Astrocyte (in vitro differentiated cells and primary cell): ENCODE measurements around the gene TANK. TPM values are rescaled to one million over a fixed set of nuclear protein-coding genes. Genes with fewer than 3 reads are reported as not detected.

Source experiments
- DNase-seq: peaks from one replicate; pipeline ENCODE4 v3.0.0-alpha.2; 2010; ENCODE audit warnings: low read depth
- FAIRE-seq: peaks from 2 replicates; lab custom pipeline; 2011; peaks lifted over from hg19 to GRCh38; lab: Jason Lieb, UNC
- H2AFZ ChIP-seq: 2 replicates; pipeline ENCODE4 v1.6.0; 2012; ENCODE audit warnings: low read depth, low read length, inconsistent platforms
- H3K27ac ChIP-seq: 2 replicates; pipeline ENCODE4 v1.5.1; 2011; ENCODE audit warnings: low read depth, low read length, inconsistent platforms
- H3K27me3 ChIP-seq: 2 replicates; pipeline ENCODE4 v1.6.0; 2011; ENCODE audit warnings: low read length, inconsistent platforms; ENCODE audit not compliant: insufficient read depth
- H3K36me3 ChIP-seq: 2 replicates; pipeline ENCODE4 v1.5.1; 2011; ENCODE audit warnings: low read length, inconsistent platforms; ENCODE audit not compliant: insufficient read depth
- H3K4me1 ChIP-seq: 2 replicates; pipeline ENCODE4 v1.5.1; 2011; ENCODE audit warnings: low read length, inconsistent platforms; ENCODE audit not compliant: insufficient read depth
- H3K4me2 ChIP-seq: 2 replicates; pipeline ENCODE4 v1.6.0; 2012; ENCODE audit warnings: low read length, inconsistent platforms
- H3K4me3 ChIP-seq: 2 replicates; pipeline ENCODE4 v1.5.1; 2011; ENCODE audit warnings: low read depth, mild to moderate bottlenecking, low read length, inconsistent platforms; ENCODE audit not compliant: insufficient read depth
- H3K79me2 ChIP-seq: 2 replicates; pipeline ENCODE4 v1.6.0; 2012; ENCODE audit warnings: mild to moderate bottlenecking, low read length, inconsistent platforms; ENCODE audit not compliant: insufficient read depth
- H3K9ac ChIP-seq: 2 replicates; pipeline ENCODE4 v1.6.0; 2012; ENCODE audit warnings: mild to moderate bottlenecking, low read length, inconsistent platforms
- H3K9me3 ChIP-seq: 2 replicates; pipeline ENCODE4 v1.5.1; 2012; ENCODE audit warnings: low read depth, mild to moderate bottlenecking, low read length, inconsistent platforms; ENCODE audit not compliant: insufficient read depth
- H4K20me1 ChIP-seq: 2 replicates; pipeline ENCODE4 v1.6.0; 2012; ENCODE audit warnings: low read length, inconsistent platforms; ENCODE audit not compliant: insufficient read depth
- H3K27ac Mint-ChIP-seq: one replicate; pipeline ENCODE4 v1.8.0; 2021; ENCODE audit warnings: mild to moderate bottlenecking, mixed read lengths; ENCODE audit not compliant: unreplicated experiment
- H3K27me3 Mint-ChIP-seq: one replicate; pipeline ENCODE4 v1.8.0; 2021; ENCODE audit warnings: low read depth, mixed read lengths; ENCODE audit not compliant: unreplicated experiment
- H3K36me3 Mint-ChIP-seq: one replicate; pipeline ENCODE4 v1.8.0; 2021; ENCODE audit warnings: low read depth, mixed read lengths; ENCODE audit not compliant: unreplicated experiment
- H3K4me1 Mint-ChIP-seq: one replicate; pipeline ENCODE4 v1.8.0; 2021; ENCODE audit warnings: low read depth, mixed read lengths; ENCODE audit not compliant: unreplicated experiment
- H3K4me3 Mint-ChIP-seq: one replicate; pipeline ENCODE4 v1.8.0; 2021; ENCODE audit warnings: mild to moderate bottlenecking, moderate library complexity, mixed read lengths; ENCODE audit not compliant: unreplicated experiment
- H3K9me3 Mint-ChIP-seq: one replicate; pipeline ENCODE4 v1.8.0; 2021; ENCODE audit warnings: mild to moderate bottlenecking, mixed read lengths; ENCODE audit not compliant: unreplicated experiment
- CTCF ChIP-seq: IDR thresholded peaks from 2 replicates; pipeline ENCODE4 v1.5.1; 2011; ENCODE audit warnings: low read depth, mild to moderate bottlenecking, inconsistent platforms, low read length, moderate library complexity; ENCODE audit not compliant: insufficient read depth
- EZH2 ChIP-seq: IDR thresholded peaks from 2 replicates; pipeline ENCODE4 v1.6.1; 2012; ENCODE audit warnings: mild to moderate bottlenecking, low read length, inconsistent platforms; ENCODE audit not compliant: insufficient read depth
- total RNA-seq: library from RNA; stranded (reverse); gene quantifications from 2 replicates; pipeline ENCODE4 v1.2.1, GENCODE V29; 2021

TANK gene
- total RNA-seq, 1 donor from 2014 or later: 55.7 TPM

GRCh38 chr2:161146209-161146775 is 13.9 kb upstream of the TANK start:
- no peaks in the 10 kb centered on the region for H3K27me3 ChIP-seq
- no peaks in the 10 kb centered on the region for H3K36me3 ChIP-seq
- H3K4me1 ChIP-seq: no peaks in the 10 kb centered on the region
- no peak overlapping the region for H3K4me3 ChIP-seq
- no peak overlapping the region for H3K27ac ChIP-seq
- Mint-ChIP-seq H3K4me3 (no peak overlapping the region), H3K36me3 (peaks cover 18% of the 10 kb centered on the region), H3K9me3 (peaks cover 29% of the 10 kb centered on the region), H3K27ac (no peak overlapping the region), H3K27me3 (no peaks in the 10 kb centered on the region), H3K4me1 (peaks cover 3% of the 10 kb centered on the region)
- no peak for DNase-seq
- no peaks in the 10 kb centered on the region for H4K20me1 ChIP-seq
- TF ChIP-seq CTCF: no peak
- TF ChIP-seq EZH2: no peak
- H3K9ac ChIP-seq: no peak overlapping the region
- no peak for FAIRE-seq
- H3K79me2 ChIP-seq: no peaks in the 10 kb centered on the region
- no peak overlapping the region for H3K4me2 ChIP-seq
- no peak overlapping the region for H2AFZ ChIP-seq
- peaks cover 4% of the 10 kb centered on the region for H3K9me3 ChIP-seq

- H3K36me3 Mint-ChIP-seq: peaks cover 23% of the 10 kb centered on the region
- no peak overlapping the region for H3K4me3 Mint-ChIP-seq
- Histone ChIP-seq H3K27me3 (no peaks in the 10 kb centered on the region), H3K4me1 (no peaks in the 10 kb centered on the region), H3K79me2 (no peaks in the 10 kb centered on the region), H3K9ac (no peak overlapping the region), H4K20me1 (no peaks in the 10 kb centered on the region), H3K27ac (no peak overlapping the region), H3K9me3 (peaks cover 4% of the 10 kb centered on the region), H2AFZ (no peak overlapping the region), H3K4me2 (no peak overlapping the region), H3K36me3 (no peaks in the 10 kb centered on the region), H3K4me3 (no peak overlapping the region)
- no peak for TF ChIP-seq CTCF
- no peak for TF ChIP-seq EZH2
- FAIRE-seq (no peak), DNase-seq (no peak)
- no peaks in the 10 kb centered on the region for H3K27me3 Mint-ChIP-seq
- no peak overlapping the region for H3K27ac Mint-ChIP-seq
- H3K9me3 Mint-ChIP-seq: peaks cover 30% of the 10 kb centered on the region
- H3K4me1 Mint-ChIP-seq: peaks cover 3% of the 10 kb centered on the region
Observed at GRCh38 chr2:161146996-161147395, 13.2 kb upstream of the TANK start.

GRCh38 chr2:161147856-161148255 is 12.4 kb upstream of the TANK start:
- Histone ChIP-seq H3K4me2 (no peak overlapping the region), H4K20me1 (no peaks in the 10 kb centered on the region), H3K4me1 (no peaks in the 10 kb centered on the region), H3K9me3 (peaks cover 4% of the 10 kb centered on the region), H3K79me2 (no peaks in the 10 kb centered on the region), H3K36me3 (no peaks in the 10 kb centered on the region), H3K27ac (no peak overlapping the region), H3K4me3 (no peak overlapping the region), H2AFZ (no peak overlapping the region), H3K9ac (no peak overlapping the region), H3K27me3 (no peaks in the 10 kb centered on the region)
- Mint-ChIP-seq H3K27ac (no peak overlapping the region), H3K9me3 (peaks cover 30% of the 10 kb centered on the region), H3K4me1 (peaks cover 3% of the 10 kb centered on the region), H3K27me3 (no peaks in the 10 kb centered on the region), H3K4me3 (no peak overlapping the region), H3K36me3 (peaks cover 23% of the 10 kb centered on the region)
- DNase-seq (no peak), FAIRE-seq (no peak)
- no peak for TF ChIP-seq CTCF
- no peak for TF ChIP-seq EZH2
